Parathyroid adenoma (tissue), 2 donors: ENCODE data around the gene PMFBP1.

Source experiments
- H2AFZ ChIP-seq: fragments of 300-600 bp; sonication (generic); one replicate; pipeline ENCODE4 v1.7.0; 2017; ENCODE audit warnings: antibody characterized with exemption, mild to moderate bottlenecking
- H3K27ac ChIP-seq: fragments of 300-600 bp; sonication (generic); one replicate; pipeline ENCODE4 v1.7.0; 2017
- H3K27me3 ChIP-seq: fragments of 300-600 bp; sonication (generic); one replicate; pipeline ENCODE4 v1.7.0; 2017; ENCODE audit warnings: low read length; ENCODE audit not compliant: control insufficient read depth, insufficient read depth
- H3K36me3 ChIP-seq: fragments of 300-600 bp; sonication (generic); one replicate; pipeline ENCODE4 v1.7.0; 2017; ENCODE audit warnings: low read length; ENCODE audit not compliant: control insufficient read depth, insufficient read depth
- H3K4me1 ChIP-seq: fragments of 300-600 bp; sonication (generic); one replicate; pipeline ENCODE4 v1.7.0; 2017; ENCODE audit warnings: control low read depth
- H3K4me2 ChIP-seq: fragments of 300-600 bp; sonication (generic); one replicate; pipeline ENCODE4 v1.7.0; 2017; ENCODE audit warnings: low read length
- H3K4me3 ChIP-seq: fragments of 300-600 bp; sonication (generic); one replicate; pipeline ENCODE4 v1.7.0; 2017; ENCODE audit warnings: low read depth, low read length
- H3K79me2 ChIP-seq: fragments of 300-600 bp; sonication (generic); one replicate; pipeline ENCODE4 v1.7.0; 2017; ENCODE audit warnings: control low read depth
- H3K9ac ChIP-seq: fragments of 300-600 bp; sonication (generic); one replicate; pipeline ENCODE4 v1.7.0; 2017; ENCODE audit warnings: mild to moderate bottlenecking
- H3K9me3 ChIP-seq: fragments of 300-600 bp; sonication (generic); one replicate; pipeline ENCODE4 v1.7.0; 2017; ENCODE audit warnings: low read length; ENCODE audit not compliant: control insufficient read depth
- CTCF ChIP-seq: fragments of 300-600 bp; sonication (generic); IDR thresholded peaks from one replicate; pipeline ENCODE4 v1.7.0; 2017; ENCODE audit warnings: antibody characterized with exemption, mild to moderate bottlenecking
- donor health status: primary hyperparathyroidism.

PMFBP1 gene

GRCh38 chr16:72172105-72173034 lies at the start of gene PMFBP1:
TSS of gene PMFBP1 (minus strand) at chr16:72172155. CDS start at chr16:72171208, 947 bp downstream.
- Histone ChIP-seq H3K27ac (no peak within 1 kb of the TSS), H3K9me3 (no peaks in the 10 kb centered on the region), H3K9ac (no peak within 1 kb of the TSS), H3K36me3 (no peaks in the 10 kb centered on the region), H3K27me3 (no peaks in the 10 kb centered on the region), H2AFZ (no peak within 1 kb of the TSS), H3K4me3 (no peak within 1 kb of the TSS), H3K79me2 (no peaks in the 10 kb centered on the region), H3K4me1 (no peaks in the 10 kb centered on the region), H3K4me2 (no peak within 1 kb of the TSS)
- no peak for TF ChIP-seq CTCF

DNA sequence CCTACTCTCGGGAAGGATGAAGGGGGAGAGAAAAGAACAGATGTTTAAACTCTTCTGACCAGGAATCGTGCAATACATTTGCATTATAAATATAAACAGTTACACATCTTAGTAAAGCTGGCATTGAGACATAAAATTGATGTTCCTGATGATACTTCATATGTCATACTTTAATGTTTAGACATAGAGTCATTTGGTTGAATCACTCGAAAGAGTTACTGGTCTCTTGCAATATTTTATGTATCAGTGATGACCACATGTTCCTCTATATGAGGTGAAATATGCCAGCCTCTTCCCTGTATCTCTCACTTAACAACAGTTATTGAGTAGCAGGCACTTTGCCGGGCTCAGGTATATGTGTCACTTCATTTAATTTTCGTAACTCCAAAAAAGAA lies 49.7 kb upstream of the PMFBP1 start:
- Histone ChIP-seq H3K4me1 (no peaks in the 10 kb centered on the region), H3K9ac (no peak overlapping the region), H3K27me3 (no peaks in the 10 kb centered on the region), H3K79me2 (no peaks in the 10 kb centered on the region), H3K27ac (no peak overlapping the region), H3K36me3 (no peaks in the 10 kb centered on the region), H3K4me3 (no peak overlapping the region), H3K4me2 (no peak overlapping the region), H3K9me3 (no peaks in the 10 kb centered on the region), H2AFZ (no peak overlapping the region)
- no peak for TF ChIP-seq CTCF

GRCh38 chr16:72220875-72221629 lies 49.1 kb upstream of the PMFBP1 start:
- no peak overlapping the region for H3K9ac ChIP-seq
- H3K4me1 ChIP-seq, result no peaks in the 10 kb centered on the region
- TF ChIP-seq CTCF, result no peak
- no peak overlapping the region for H2AFZ ChIP-seq
- H3K9me3 ChIP-seq, result no peaks in the 10 kb centered on the region
- H3K4me3 ChIP-seq, result no peak overlapping the region
- no peak overlapping the region for H3K27ac ChIP-seq
- no peaks in the 10 kb centered on the region for H3K27me3 ChIP-seq
- no peaks in the 10 kb centered on the region for H3K36me3 ChIP-seq
- H3K79me2 ChIP-seq, result no peaks in the 10 kb centered on the region
- H3K4me2 ChIP-seq, result no peak overlapping the region

DNA sequence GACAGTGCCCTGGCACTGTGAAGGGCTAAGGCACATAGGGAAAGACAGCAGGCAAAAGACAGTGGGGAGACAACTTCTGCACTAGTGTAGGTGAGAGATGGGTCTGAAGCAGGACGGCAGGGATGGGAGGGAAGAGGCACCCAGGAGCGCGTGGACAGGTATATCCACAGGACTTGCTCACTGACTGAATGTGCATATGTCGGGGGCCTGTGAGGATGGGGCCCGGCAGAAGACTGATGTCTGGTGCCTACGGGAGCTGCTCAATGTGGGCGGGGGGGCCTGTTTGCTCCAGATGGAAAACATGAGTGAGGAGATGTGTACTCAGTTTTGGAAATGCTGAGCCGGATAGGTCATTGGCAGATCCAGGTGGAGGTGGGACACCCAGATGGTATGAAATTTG lies 47.3 kb upstream of the PMFBP1 start:
- Histone ChIP-seq H3K9ac (no peak overlapping the region), H3K4me3 (no peak overlapping the region), H3K4me1 (no peaks in the 10 kb centered on the region), H3K27ac (no peak overlapping the region), H3K9me3 (no peaks in the 10 kb centered on the region), H3K4me2 (no peak overlapping the region), H2AFZ (no peak overlapping the region), H3K27me3 (no peaks in the 10 kb centered on the region), H3K36me3 (no peaks in the 10 kb centered on the region), H3K79me2 (no peaks in the 10 kb centered on the region)
- TF ChIP-seq CTCF, result no peak
